Breast epithelium (tissue), 3 donors: ENCODE measurements around the gene MESD.

Source experiments
- CTCF ChIP-seq, 3 donors: fragments of 450-650 bp; IDR thresholded peaks; one replicate each; pipeline ENCODE4 v1.5.1; 2016 to 2017; ENCODE audit warnings: antibody characterized with exemption in 3 of 3, mild to moderate bottlenecking in 3 of 3, moderate library complexity in 3 of 3
- POLR2A ChIP-seq: fragments of 450-650 bp; IDR thresholded peaks from one replicate; pipeline ENCODE4 v1.6.1; 2016; ENCODE audit warnings: antibody characterized with exemption, mild to moderate bottlenecking, moderate library complexity

GRCh38 chr15:80971143-80971542 lies 18.5 kb downstream of the MESD start:
- TF ChIP-seq CTCF (IDR thresholded peaks at IDR 0.05) (no peak), POLR2A (no peak)
